ENCODE results near the gene OR56A3.

Gene OR56A3

GRCh38 chr11:5933116-5933515 lies 8.9 kb upstream of the OR56A3 start:
- Histone ChIP-seq H3K27ac (ENCODE audit: low read depth, low read length) (no peak overlapping the region), H3K4me2 (ENCODE audit: low read length) (no peak overlapping the region), H3K9me2 (replicated peaks; ENCODE audit: control insufficient read depth, low read length) (no peaks in the 10 kb centered on the region), H3K36me3 (ENCODE audit: control insufficient read depth, low read length) (no peaks in the 10 kb centered on the region), H3K79me2 (ENCODE audit: control insufficient read depth, low read length) (no peaks in the 10 kb centered on the region), H3F3A (ENCODE audit: control insufficient read depth, insufficient read depth) (no peaks in the 10 kb centered on the region), H3K9me3 (ENCODE audit: control insufficient read depth, insufficient read depth, low read length) (peaks cover 15% of the 10 kb centered on the region; the same call in 1 of the 2 replicates), H3K4me1 (ENCODE audit: control insufficient read depth, low read length) (no peaks in the 10 kb centered on the region), H4K20me1 (ENCODE audit: control insufficient read depth, insufficient read depth, low read depth, low read length) (no peaks in the 10 kb centered on the region), H3K4me3 (ENCODE audit: low read length) (no peak overlapping the region), H3K27me3 (ENCODE audit: control insufficient read depth, low read length) (no peaks in the 10 kb centered on the region)
- TF ChIP-seq CTCF (IDR thresholded peaks at IDR 0.05; ENCODE audit: low read depth, low read length, poor library complexity, severe bottlenecking) (no peak), EZH2phosphoT487 (IDR thresholded peaks at IDR 0.05; ENCODE audit: borderline replicate concordance, low read length) (no peak)

GRCh38 chr11:5937868-5938602 lies 4.0 kb upstream of the OR56A3 start:
- Histone ChIP-seq H3K4me1 (ENCODE audit: control insufficient read depth, low read length) (no peaks in the 10 kb centered on the region), H3K27ac (ENCODE audit: low read depth, low read length) (no peak overlapping the region), H3K27me3 (ENCODE audit: control insufficient read depth, low read length) (peaks cover 5% of the 10 kb centered on the region; the same call in 1 of the 2 replicates), H3K9me3 (ENCODE audit: control insufficient read depth, insufficient read depth, low read length) (peaks cover 7% of the 10 kb centered on the region; the same call in 1 of the 2 replicates), H3K36me3 (ENCODE audit: control insufficient read depth, low read length) (no peaks in the 10 kb centered on the region), H4K20me1 (ENCODE audit: control insufficient read depth, insufficient read depth, low read depth, low read length) (no peaks in the 10 kb centered on the region), H3K9me2 (replicated peaks; ENCODE audit: control insufficient read depth, low read length) (no peaks in the 10 kb centered on the region), H3K79me2 (ENCODE audit: control insufficient read depth, low read length) (no peaks in the 10 kb centered on the region), H3F3A (ENCODE audit: control insufficient read depth, insufficient read depth) (no peaks in the 10 kb centered on the region), H3K4me2 (ENCODE audit: low read length) (no peak overlapping the region), H3K4me3 (ENCODE audit: low read length) (no peak overlapping the region)
- TF ChIP-seq CTCF (IDR thresholded peaks at IDR 0.05; ENCODE audit: low read depth, low read length, poor library complexity, severe bottlenecking), result no peak
- no peak for TF ChIP-seq EZH2phosphoT487 (IDR thresholded peaks at IDR 0.05; ENCODE audit: borderline replicate concordance, low read length)

- Histone ChIP-seq H4K20me1 (ENCODE audit: control insufficient read depth, insufficient read depth, low read depth, low read length) (no peaks in the 10 kb centered on the region), H3K9me3 (ENCODE audit: control insufficient read depth, insufficient read depth, low read length) (peaks cover 5% of the 10 kb centered on the region; the same call in 1 of the 2 replicates), H3K27ac (ENCODE audit: low read depth, low read length) (no peak overlapping the region), H3K36me3 (ENCODE audit: control insufficient read depth, low read length) (no peaks in the 10 kb centered on the region), H3K9me2 (replicated peaks; ENCODE audit: control insufficient read depth, low read length) (no peaks in the 10 kb centered on the region), H3K27me3 (ENCODE audit: control insufficient read depth, low read length) (peaks cover 6% of the 10 kb centered on the region; the same call in 1 of the 2 replicates), H3K4me1 (ENCODE audit: control insufficient read depth, low read length) (no peaks in the 10 kb centered on the region), H3K4me2 (ENCODE audit: low read length) (no peak overlapping the region), H3F3A (ENCODE audit: control insufficient read depth, insufficient read depth) (no peaks in the 10 kb centered on the region), H3K79me2 (ENCODE audit: control insufficient read depth, low read length) (no peaks in the 10 kb centered on the region), H3K4me3 (ENCODE audit: low read length) (no peak overlapping the region)
- TF ChIP-seq CTCF (IDR thresholded peaks at IDR 0.05; ENCODE audit: low read depth, low read length, poor library complexity, severe bottlenecking) (no peak), EZH2phosphoT487 (IDR thresholded peaks at IDR 0.05; ENCODE audit: borderline replicate concordance, low read length) (no peak)
These were observed 3.5 kb upstream of the OR56A3 start for GRCh38 chr11:5938603-5938965.
